Activated T-cell treated with anti-CD3 and anti-CD28 coated beads, Interleukin-2, amount 50 U/mL, for 24 hours (primary cell): ENCODE data around the gene CDK5R1.

Experiments used
- DNase-seq: peaks from one replicate; pipeline ENCODE4 v3.0.0-alpha.2; 2020
- H3K27ac Mint-ChIP-seq: 2 replicates; pipeline ENCODE4 v1.8.0; 2020; ENCODE audit warnings: mild to moderate bottlenecking, mixed read lengths
- H3K27me3 Mint-ChIP-seq: 2 replicates; pipeline ENCODE4 v1.8.0; 2020; ENCODE audit warnings: mixed read lengths
- H3K36me3 Mint-ChIP-seq: 2 replicates; pipeline ENCODE4 v1.8.0; 2020; ENCODE audit warnings: low read depth, mixed read lengths
- H3K4me1 Mint-ChIP-seq: 2 replicates; pipeline ENCODE4 v1.8.0; 2020; ENCODE audit warnings: low read depth, mixed read lengths
- H3K4me3 Mint-ChIP-seq: 2 replicates; pipeline ENCODE4 v1.8.0; 2020; ENCODE audit warnings: mild to moderate bottlenecking, moderate library complexity, mixed read lengths
- H3K9me3 Mint-ChIP-seq: 2 replicates; pipeline ENCODE4 v1.8.0; 2020; ENCODE audit warnings: mixed read lengths

The CDK5R1 gene

DNA sequence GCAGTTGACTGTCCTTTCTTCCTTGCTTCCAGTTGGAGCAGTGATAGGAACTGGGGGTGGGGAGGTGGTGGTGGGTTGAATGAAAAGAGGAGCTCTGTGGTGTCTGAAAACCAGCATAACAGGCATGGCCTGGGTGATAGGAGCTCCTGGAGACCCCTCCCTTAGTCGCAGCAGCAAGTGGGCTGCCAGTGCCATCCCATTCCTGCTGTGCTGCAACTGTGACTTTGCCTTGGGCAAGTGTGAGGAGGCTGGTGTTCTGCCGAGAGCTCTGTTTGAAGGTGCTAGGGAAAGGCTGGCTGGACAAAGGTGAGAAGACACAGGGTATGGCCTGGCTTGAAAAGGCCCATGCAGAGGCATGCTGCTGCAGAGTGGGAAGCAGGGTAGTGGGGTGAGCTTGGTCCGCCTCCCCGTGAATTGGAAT, 2.7 kb upstream of the CDK5R1 start:
- Mint-ChIP-seq H3K4me1 (peaks cover 27% of the 10 kb centered on the region), H3K27ac (peak overlapping the region; percentile 56), H3K9me3 (no peaks in the 10 kb centered on the region), H3K36me3 (peaks cover 70% of the 10 kb centered on the region), H3K27me3 (no peaks in the 10 kb centered on the region), H3K4me3 (no peak overlapping the region)
- DNase-seq, result no peak

DNA sequence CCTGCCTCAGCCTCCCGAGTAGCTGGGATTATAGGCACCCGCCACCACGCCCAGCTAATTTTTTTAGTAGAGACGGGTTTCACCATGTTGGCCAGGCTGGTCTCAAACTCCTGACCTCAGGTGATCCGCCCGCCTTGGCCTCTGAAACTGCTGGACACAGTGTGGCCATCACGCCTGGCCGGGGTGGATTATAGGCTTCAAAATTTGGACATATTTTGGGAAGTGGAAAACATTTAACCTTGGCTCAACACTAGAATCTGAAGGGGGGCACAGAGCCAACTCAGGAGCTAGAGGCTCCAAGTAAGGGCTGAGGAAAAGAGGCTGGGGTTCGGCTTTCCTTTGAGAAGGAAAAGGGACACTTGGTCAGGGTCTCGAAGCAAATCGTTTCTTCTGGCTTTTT, 2.2 kb upstream of the CDK5R1 start:
- H3K36me3 Mint-ChIP-seq, result peaks cover 70% of the 10 kb centered on the region
- no peaks in the 10 kb centered on the region for H3K27me3 Mint-ChIP-seq
- H3K4me1 Mint-ChIP-seq, result peaks cover 33% of the 10 kb centered on the region
- H3K4me3 Mint-ChIP-seq, result no peak overlapping the region
- H3K27ac Mint-ChIP-seq, result no peak overlapping the region
- H3K9me3 Mint-ChIP-seq, result no peaks in the 10 kb centered on the region
- DNase-seq, result no peak

DNA sequence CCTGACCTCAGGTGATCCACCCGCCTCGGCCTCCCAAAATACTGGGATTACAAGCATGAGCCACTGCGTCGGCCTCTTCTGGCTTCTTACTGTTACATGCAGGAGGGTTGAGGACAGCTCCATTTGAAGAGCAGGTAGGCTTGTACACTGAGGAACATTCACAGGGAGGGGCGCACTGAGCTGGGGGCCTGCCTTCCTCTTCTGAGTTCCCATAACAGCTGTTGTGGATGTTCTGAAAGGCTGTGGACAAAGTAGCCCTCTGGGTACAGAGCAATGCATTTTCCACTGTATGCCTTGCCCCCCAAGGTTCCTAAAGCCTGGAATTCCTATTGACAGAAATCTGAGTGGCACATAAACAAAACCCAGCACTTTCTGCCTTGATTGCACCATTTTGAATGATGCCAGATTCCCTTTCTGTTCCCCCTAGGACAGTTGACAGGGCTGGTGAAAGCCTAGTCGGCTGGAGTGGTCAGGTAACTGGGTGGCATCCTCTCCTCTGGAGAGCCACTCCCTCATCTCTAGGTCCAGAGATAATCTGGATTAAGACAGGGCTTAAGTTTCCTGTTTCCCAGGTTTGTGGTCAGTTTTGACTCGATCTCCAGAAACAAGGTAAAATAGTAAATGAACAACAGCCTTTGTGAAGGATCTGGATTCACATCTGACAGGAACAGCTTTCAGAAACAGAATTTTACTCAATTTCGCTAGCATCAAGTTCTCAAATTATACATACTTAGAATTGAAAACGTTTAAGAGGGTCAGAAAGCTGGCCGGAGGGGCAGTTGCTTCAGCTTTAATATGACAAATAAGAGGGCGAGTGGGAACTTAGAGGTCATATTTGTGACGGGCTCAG, 1.3 kb upstream of the CDK5R1 start:
- no peaks in the 10 kb centered on the region for H3K27me3 Mint-ChIP-seq
- H3K9me3 Mint-ChIP-seq, result no peaks in the 10 kb centered on the region
- DNase-seq, result no peak
- peaks cover 70% of the 10 kb centered on the region for H3K36me3 Mint-ChIP-seq
- peak overlapping the region; percentile 71 for H3K27ac Mint-ChIP-seq
- H3K4me1 Mint-ChIP-seq, result peaks cover 42% of the 10 kb centered on the region
- peak overlapping the region; percentile 56 for H3K4me3 Mint-ChIP-seq

DNA sequence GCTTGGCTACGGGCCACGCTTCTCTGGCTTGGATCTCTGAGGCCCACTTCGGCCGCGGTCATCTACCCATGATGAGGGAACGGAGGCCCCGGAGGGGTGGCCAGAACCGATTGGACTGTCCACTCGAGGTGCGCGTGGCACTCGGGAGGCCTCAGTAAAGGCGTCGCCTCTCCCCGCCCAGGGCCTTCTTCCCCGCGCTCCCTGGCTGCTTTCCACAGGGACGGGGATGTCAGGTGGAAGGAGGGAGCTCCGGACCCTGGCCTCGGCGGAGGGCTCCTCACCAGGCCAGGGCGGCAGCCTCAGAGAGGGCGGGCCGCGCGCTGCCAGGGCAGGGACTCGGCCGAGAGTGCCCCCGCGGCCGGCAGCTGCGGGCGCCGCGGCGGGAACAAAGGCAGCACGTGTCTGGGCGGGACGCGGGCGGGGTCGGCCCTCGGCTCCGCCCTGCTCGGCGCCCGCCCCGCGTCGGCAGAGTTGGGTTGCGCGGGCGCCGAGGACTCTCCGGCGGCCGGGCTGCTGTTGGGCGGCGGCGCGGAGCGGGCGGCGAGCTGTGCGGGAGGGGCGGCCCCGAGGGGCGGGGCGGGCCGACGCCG, 587 bp upstream of the CDK5R1 start:
- Mint-ChIP-seq H3K4me3 (peak overlapping the region; percentile 56), H3K9me3 (no peaks in the 10 kb centered on the region), H3K27me3 (no peaks in the 10 kb centered on the region), H3K36me3 (peaks cover 71% of the 10 kb centered on the region), H3K4me1 (peaks cover 49% of the 10 kb centered on the region), H3K27ac (peak overlapping the region; percentile 71)
- DNase-seq, result peak; percentile 82

DNA sequence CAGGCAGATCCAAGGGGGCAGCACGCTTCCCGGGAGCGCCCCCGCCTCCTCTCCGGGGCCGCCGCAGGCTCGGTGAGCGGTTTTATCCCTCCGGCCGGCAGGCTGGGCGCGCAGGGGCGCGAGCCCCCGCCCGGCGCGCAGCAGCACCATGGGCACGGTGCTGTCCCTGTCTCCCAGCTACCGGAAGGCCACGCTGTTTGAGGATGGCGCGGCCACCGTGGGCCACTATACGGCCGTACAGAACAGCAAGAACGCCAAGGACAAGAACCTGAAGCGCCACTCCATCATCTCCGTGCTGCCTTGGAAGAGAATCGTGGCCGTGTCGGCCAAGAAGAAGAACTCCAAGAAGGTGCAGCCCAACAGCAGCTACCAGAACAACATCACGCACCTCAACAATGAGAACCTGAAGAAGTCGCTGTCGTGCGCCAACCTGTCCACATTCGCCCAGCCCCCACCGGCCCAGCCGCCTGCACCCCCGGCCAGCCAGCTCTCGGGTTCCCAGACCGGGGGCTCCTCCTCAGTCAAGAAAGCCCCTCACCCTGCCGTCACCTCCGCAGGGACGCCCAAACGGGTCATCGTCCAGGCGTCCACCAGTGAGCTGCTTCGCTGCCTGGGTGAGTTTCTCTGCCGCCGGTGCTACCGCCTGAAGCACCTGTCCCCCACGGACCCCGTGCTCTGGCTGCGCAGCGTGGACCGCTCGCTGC, 832 bp downstream of the CDK5R1 start:
- DNase-seq, result peak; percentile 66
- peak overlapping the region; percentile 90 for H3K4me3 Mint-ChIP-seq
- no peaks in the 10 kb centered on the region for H3K27me3 Mint-ChIP-seq
- H3K36me3 Mint-ChIP-seq, result peaks cover 61% of the 10 kb centered on the region
- no peaks in the 10 kb centered on the region for H3K9me3 Mint-ChIP-seq
- H3K27ac Mint-ChIP-seq, result peak overlapping the region; percentile 86
- peaks cover 57% of the 10 kb centered on the region for H3K4me1 Mint-ChIP-seq

DNA sequence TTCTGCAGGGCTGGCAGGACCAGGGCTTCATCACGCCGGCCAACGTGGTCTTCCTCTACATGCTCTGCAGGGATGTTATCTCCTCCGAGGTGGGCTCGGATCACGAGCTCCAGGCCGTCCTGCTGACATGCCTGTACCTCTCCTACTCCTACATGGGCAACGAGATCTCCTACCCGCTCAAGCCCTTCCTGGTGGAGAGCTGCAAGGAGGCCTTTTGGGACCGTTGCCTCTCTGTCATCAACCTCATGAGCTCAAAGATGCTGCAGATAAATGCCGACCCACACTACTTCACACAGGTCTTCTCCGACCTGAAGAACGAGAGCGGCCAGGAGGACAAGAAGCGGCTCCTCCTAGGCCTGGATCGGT, 1.4 kb downstream of the CDK5R1 start:
- peaks cover 57% of the 10 kb centered on the region for H3K36me3 Mint-ChIP-seq
- H3K4me1 Mint-ChIP-seq, result peaks cover 62% of the 10 kb centered on the region
- peak overlapping the region; percentile 90 for H3K4me3 Mint-ChIP-seq
- no peak for DNase-seq
- no peaks in the 10 kb centered on the region for H3K9me3 Mint-ChIP-seq
- H3K27ac Mint-ChIP-seq, result peak overlapping the region; percentile 86
- H3K27me3 Mint-ChIP-seq, result no peaks in the 10 kb centered on the region

DNA sequence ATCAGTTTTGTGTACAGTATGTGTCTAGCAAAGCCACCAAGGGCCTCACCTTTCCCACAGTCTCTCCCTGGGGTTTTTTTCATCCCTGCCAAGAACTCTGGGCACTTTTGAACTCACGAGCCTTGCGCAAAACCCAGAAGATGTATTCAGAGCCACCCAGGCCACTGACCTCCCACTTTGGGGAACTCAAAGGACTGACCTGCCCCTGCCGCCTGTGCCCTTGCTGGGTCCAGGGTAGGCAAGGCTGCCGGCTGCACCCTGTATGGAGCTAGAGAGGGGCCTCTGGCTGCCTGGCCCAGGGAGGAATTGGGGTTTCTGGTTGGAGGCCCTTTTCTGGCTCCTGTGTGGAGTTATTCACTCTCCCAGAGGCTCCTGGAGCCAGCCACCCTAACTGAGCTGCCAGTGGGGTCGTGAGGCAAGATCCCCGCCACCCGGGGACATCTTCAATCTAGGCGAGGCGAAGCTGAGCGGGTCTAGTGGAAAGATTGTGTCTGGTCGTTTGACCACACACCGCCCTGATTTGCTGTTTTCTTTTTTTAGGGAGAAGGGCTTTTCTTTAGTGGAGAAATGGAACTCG, 1.9 kb downstream of the CDK5R1 start:
- peaks cover 66% of the 10 kb centered on the region for H3K4me1 Mint-ChIP-seq
- H3K36me3 Mint-ChIP-seq, result peaks cover 51% of the 10 kb centered on the region
- no peak for DNase-seq
- H3K9me3 Mint-ChIP-seq, result no peaks in the 10 kb centered on the region
- peak overlapping the region; percentile 90 for H3K4me3 Mint-ChIP-seq
- H3K27me3 Mint-ChIP-seq, result no peaks in the 10 kb centered on the region
- H3K27ac Mint-ChIP-seq, result peak overlapping the region; percentile 52

DNA sequence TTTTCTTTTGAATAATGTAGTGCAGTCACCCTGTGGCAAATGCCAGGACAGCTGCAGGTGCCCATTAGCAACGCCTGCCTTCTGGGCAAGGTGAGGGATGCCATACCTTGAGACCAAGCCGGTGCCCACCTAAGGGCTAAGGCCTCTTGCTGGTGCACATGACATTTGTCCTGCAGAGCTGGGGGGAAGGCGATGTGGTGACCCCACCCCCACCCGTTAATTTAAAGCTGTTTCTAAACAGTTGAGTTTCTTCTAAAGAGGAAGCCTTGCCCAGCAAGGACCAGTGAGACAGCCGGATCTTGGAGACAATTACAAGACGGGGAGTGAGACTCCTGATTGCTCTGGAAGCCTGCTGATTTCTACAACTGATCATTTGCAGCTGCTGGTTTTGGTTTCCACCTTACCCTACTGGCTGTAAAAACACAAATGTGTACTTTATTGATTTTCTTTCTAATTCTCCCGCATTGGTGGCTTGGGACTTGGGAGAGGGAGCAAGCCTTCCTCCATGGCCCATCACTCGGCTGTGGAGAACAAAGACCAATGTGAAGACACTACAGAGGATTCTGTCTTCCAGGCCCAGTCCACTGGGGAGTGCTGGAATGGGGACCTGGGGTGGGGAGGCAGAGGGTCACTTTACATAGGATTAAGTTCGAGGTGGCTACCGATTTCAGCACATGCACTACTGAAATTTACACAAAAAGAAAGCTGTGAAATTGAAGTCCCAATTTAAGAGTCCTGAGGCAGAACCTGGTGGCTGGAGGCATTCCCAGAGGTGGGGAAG, 2.7 kb downstream of the CDK5R1 start:
- no peaks in the 10 kb centered on the region for H3K9me3 Mint-ChIP-seq
- H3K27ac Mint-ChIP-seq, result peak overlapping the region; percentile 68

DNA sequence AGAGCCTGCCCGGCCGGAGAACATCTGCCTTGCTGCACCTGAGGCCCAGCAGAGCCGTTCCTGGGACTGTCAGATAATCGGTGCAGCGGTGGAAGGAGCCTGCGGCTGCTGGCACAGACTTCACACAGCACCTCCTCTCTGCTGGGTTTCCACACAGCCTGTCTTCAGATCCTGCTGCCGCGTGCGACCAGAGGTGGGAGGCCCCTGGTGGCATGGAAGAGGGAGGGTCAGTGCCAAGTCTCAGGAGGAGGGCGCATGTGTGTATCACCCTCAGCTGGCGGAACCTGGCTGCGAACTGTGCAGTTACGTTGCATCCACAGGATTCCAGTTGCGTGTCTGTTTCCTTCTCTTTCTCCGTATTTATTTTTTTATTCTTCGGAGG, 3.3 kb downstream of the CDK5R1 start:
- DNase-seq, result no peak
- no peaks in the 10 kb centered on the region for H3K9me3 Mint-ChIP-seq
- H3K4me3 Mint-ChIP-seq, result peak overlapping the region; percentile 90
- H3K36me3 Mint-ChIP-seq, result peaks cover 47% of the 10 kb centered on the region
- no peaks in the 10 kb centered on the region for H3K27me3 Mint-ChIP-seq
- H3K4me1 Mint-ChIP-seq, result peaks cover 70% of the 10 kb centered on the region
- peak overlapping the region; percentile 40 for H3K27ac Mint-ChIP-seq

More for the DNA sequence above, 2.7 kb downstream of the CDK5R1 start:
- Mint-ChIP-seq H3K27me3 (no peaks in the 10 kb centered on the region), H3K4me3 (peak overlapping the region; percentile 90), H3K4me1 (peaks cover 69% of the 10 kb centered on the region), H3K36me3 (peaks cover 47% of the 10 kb centered on the region)
- no peak for DNase-seq

DNA sequence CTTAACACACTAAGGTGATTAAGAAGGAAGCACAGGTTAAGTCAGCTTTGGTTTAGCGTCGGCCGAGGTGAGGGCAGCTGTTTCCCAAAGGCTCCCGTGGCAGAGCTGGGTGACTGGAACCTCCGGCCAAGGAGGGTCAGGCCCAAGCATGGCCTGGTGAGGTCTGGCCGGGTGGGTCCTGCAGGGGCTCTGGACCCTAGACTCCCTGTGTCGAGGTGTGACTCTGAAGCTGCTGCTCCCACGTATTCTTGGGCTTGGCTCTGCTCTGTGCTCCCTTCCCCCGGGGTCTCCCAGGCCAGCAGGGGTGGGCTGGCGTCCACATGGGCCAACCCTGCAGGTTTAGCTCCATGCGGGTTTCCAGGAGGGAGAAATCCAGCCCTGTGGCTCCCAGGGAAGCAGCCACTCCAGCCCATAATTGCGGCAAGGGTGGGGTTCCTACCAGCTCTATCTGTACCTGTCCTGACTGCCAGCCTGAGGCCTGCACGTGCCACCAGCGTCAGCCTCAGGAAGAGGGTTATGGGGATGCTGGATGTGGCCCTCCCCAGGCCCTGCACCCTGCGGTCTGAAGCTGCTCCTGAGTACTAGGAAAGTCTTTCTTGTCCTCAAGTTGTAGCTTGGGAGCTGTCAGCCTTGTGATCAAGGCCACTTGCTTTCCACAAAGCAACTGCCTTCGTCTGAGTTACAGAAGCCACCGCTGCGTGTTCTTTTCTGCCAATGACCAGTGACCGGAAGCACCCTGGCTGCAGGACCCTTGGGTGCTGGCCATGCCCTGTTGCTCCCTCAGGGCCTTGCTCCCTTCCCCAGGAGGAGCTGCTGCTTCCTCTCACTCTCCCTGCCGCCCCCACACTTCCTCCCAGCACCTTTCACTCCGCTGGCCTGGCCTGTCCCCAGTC, 4.8 kb downstream of the CDK5R1 start:
- Mint-ChIP-seq H3K36me3 (peaks cover 42% of the 10 kb centered on the region), H3K4me3 (peak overlapping the region; percentile 90), H3K9me3 (no peaks in the 10 kb centered on the region), H3K4me1 (peaks cover 71% of the 10 kb centered on the region), H3K27ac (peak overlapping the region; percentile 79), H3K27me3 (no peaks in the 10 kb centered on the region)
- peak; percentile 58 for DNase-seq

DNA sequence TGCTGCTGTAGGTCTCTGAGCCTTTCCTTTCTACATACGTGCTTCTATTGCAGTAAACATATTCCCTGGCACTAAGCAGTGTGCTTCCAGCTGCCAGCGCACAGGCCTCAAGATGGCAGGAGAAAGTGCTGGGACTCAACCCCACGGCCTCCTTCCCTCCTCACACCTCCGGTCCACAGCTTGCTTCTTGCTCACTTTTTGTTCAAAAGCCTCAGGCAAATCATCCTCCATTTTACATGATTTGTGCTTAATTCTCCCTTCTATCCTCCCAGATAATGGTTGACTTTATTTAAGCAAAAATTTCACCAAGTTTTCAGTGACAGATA, 5.4 kb downstream of the CDK5R1 start:
- Mint-ChIP-seq H3K27ac (peak overlapping the region; percentile 79), H3K36me3 (peaks cover 42% of the 10 kb centered on the region), H3K9me3 (no peaks in the 10 kb centered on the region), H3K4me3 (peak overlapping the region; percentile 44), H3K27me3 (no peaks in the 10 kb centered on the region), H3K4me1 (peaks cover 71% of the 10 kb centered on the region)
- no peak for DNase-seq

DNA sequence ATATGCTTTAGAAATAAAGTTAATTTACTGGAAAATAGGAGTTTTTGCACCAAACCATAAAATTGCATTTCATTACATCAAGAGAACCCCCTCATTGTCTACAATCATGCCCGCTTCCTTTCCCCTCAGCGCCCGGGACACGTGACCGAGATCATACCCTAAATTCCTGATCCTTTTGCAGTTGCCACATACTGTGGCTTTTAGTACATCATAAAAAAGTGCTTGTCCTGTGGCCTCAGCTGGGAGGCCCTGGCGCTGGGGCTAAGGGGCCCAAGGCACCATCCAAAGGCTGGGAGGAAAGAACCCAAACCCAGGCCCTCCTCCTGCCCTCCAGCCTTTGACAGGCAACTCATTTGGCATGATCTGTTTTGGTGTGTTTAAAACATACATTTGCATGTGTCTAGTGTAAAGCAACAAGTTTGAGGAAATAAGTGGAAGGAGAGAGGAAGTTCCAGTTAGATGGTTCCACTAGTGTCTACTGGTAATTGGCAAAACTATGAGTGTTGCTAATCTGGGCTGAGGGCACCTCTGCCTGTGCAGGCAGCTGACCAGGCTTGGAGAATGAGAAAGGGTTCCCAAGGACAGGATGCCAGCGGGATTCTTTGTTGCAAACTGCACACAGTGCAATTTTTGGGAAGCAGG, 6.0 kb downstream of the CDK5R1 start:
- Mint-ChIP-seq H3K36me3 (peaks cover 38% of the 10 kb centered on the region), H3K9me3 (no peaks in the 10 kb centered on the region), H3K4me1 (peaks cover 68% of the 10 kb centered on the region), H3K27ac (peak overlapping the region; percentile 48), H3K4me3 (no peak overlapping the region), H3K27me3 (no peaks in the 10 kb centered on the region)
- DNase-seq, result no peak

DNA sequence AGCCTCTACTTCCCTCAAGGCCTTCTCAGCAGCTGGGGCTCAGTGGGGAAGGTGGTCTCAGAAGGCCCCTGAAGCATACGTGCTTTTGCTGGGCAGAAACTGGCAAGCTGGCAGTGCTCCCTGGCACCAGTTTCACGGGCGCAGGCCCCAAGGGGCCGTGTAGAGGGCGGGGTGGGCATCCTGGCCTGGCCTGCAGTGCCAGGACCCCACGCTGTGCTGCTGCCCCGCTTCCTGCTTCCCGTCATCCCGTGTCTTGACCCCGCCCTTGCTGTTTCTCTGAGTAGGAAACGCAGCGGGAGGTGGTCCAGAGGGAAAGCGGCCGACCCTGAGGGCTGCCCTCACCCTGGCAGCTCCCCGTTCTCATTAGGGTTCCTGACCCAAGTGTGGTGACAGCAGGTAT, 6.8 kb downstream of the CDK5R1 start:
- Mint-ChIP-seq H3K9me3 (no peaks in the 10 kb centered on the region), H3K27ac (no peak overlapping the region), H3K4me1 (peaks cover 60% of the 10 kb centered on the region), H3K4me3 (no peak overlapping the region), H3K27me3 (no peaks in the 10 kb centered on the region), H3K36me3 (peaks cover 30% of the 10 kb centered on the region)
- no peak for DNase-seq
